Keratinocyte (primary cell): ENCODE measurements around the gene PACSIN2. TPM values are rescaled to one million over a fixed set of nuclear protein-coding genes. Genes with fewer than 3 reads are reported as not detected.
A peak's percentile ranks its signal among the peaks of the same experiment; 100 is the strongest.
"Not testable (repeated sequence)": the region's sequence is repeated elsewhere in the genome, so short reads cannot be mapped to it uniquely, and the experiment has no call there.

Source experiments
- DNase-seq: peaks from one replicate; pipeline ENCODE4 v3.0.0-alpha.2; 2011; ENCODE audit warnings: low read depth, missing footprints, low spot score
- FAIRE-seq: peaks from 2 replicates; lab custom pipeline; 2011; peaks lifted over from hg19 to GRCh38; lab: Jason Lieb, UNC
- H2AFZ ChIP-seq: 2 replicates; pipeline ENCODE4 v1.6.0; 2012; ENCODE audit warnings: low read length, control low read depth, inconsistent platforms; ENCODE audit not compliant: control insufficient read depth
- H3K27ac ChIP-seq: 2 replicates; pipeline ENCODE4 v1.5.1; 2011; ENCODE audit warnings: low read length; ENCODE audit not compliant: control insufficient read depth, insufficient read depth
- H3K27me3 ChIP-seq: 3 replicates; pipeline ENCODE4 v1.6.0; 2011; ENCODE audit warnings: low read length; ENCODE audit not compliant: control insufficient read depth, insufficient read depth; ENCODE audit errors: extremely low read depth
- H3K36me3 ChIP-seq, 2 experiments: 2 replicates in 1 of 2; 3 replicates in 1 of 2; pipeline ENCODE4 v1.5.1; 2011; ENCODE audit warnings: low read length in 2 of 2, mild to moderate bottlenecking in 1 of 2; ENCODE audit not compliant: control insufficient read depth in 2 of 2, insufficient read depth in 2 of 2; ENCODE audit errors: extremely low read depth in 1 of 2
- H3K4me1 ChIP-seq: 3 replicates; pipeline ENCODE4 v1.5.1; 2011; ENCODE audit warnings: low read length; ENCODE audit not compliant: control insufficient read depth, insufficient read depth; ENCODE audit errors: extremely low read depth
- H3K4me2 ChIP-seq: 3 replicates; pipeline ENCODE4 v1.6.0; 2011; ENCODE audit warnings: low read depth, low read length; ENCODE audit not compliant: control insufficient read depth, insufficient read depth; ENCODE audit errors: extremely low read depth
- H3K4me3 ChIP-seq, 3 experiments: fragments of 200-600 bp in 1 of 3; sonication (generic) in 1 of 3; 2 replicates in 2 of 3; 3 replicates in 1 of 3; pipeline ENCODE4 v1.5.1; 2011 to 2016; ENCODE audit warnings: low read length in 3 of 3, mild to moderate bottlenecking in 3 of 3, control low read depth in 2 of 3, inconsistent platforms in 1 of 3, low read depth in 1 of 3, mixed read lengths in 1 of 3, mixed run types in 1 of 3, moderate library complexity in 1 of 3; ENCODE audit not compliant: control insufficient read depth in 2 of 3, insufficient read depth in 2 of 3; ENCODE audit errors: extremely low read depth in 1 of 3
- H3K79me2 ChIP-seq: 2 replicates; pipeline ENCODE4 v1.6.0; 2012; ENCODE audit warnings: low read length; ENCODE audit not compliant: control insufficient read depth, insufficient read depth
- H3K9ac ChIP-seq: 3 replicates; pipeline ENCODE4 v1.6.0; 2011; ENCODE audit warnings: low read length; ENCODE audit not compliant: control insufficient read depth, insufficient read depth; ENCODE audit errors: extremely low read depth
- H3K9me1 ChIP-seq: 3 replicates; pipeline ENCODE4 v1.6.0; 2011; ENCODE audit warnings: low read length; ENCODE audit not compliant: control insufficient read depth, insufficient read depth; ENCODE audit errors: extremely low read depth
- H3K9me3 ChIP-seq: 2 replicates; pipeline ENCODE4 v1.5.1; 2012; ENCODE audit warnings: low read depth, low read length; ENCODE audit not compliant: control insufficient read depth
- H4K20me1 ChIP-seq: 3 replicates; pipeline ENCODE4 v1.6.0; 2011; ENCODE audit warnings: low read length; ENCODE audit not compliant: control insufficient read depth, insufficient read depth; ENCODE audit errors: extremely low read depth
- CTCF ChIP-seq, 3 experiments: IDR thresholded peaks in 1 of 3; conservative IDR thresholded peaks in 1 of 3; optimal IDR thresholded peaks in 1 of 3; 2 replicates in 2 of 3; 3 replicates in 1 of 3; pipeline versions ENCODE3 to v1.5.1; 2011; ENCODE audit warnings: low read length in 3 of 3, mild to moderate bottlenecking in 3 of 3, moderate library complexity in 2 of 3, control low read depth in 1 of 3, inconsistent platforms in 1 of 3; ENCODE audit not compliant: insufficient read depth in 2 of 3; ENCODE audit errors: extremely low read depth in 1 of 3
- EZH2 ChIP-seq: IDR thresholded peaks from one replicate; pipeline ENCODE4 v1.6.1; 2012; ENCODE audit warnings: inconsistent platforms, mild to moderate bottlenecking, low read length, moderate library complexity
- dilution Hi-C: fragments of 300-500 bp; cut with MboI; formaldehyde crosslinking; loops from one replicate; pipeline ENCODE4 v1.7.0; 2020; ENCODE audit warnings: low sequenced_read_pairs; ENCODE audit not compliant: extremely low pct_ligation_motif_present
- polyA plus RNA-seq, 5 experiments: library from polyadenylated mRNA; depleted of rRNA in 3 of 5; stranded (reverse) in 3 of 5; stranded (forward) in 1 of 5; unstranded in 1 of 5; fragments of >200 nt; gene quantifications; 1 replicate in 1 of 5; 2 replicates in 3 of 5; 3 replicates in 1 of 5; pipeline versions ENCODE4 v1.2.1 to v1.2.3, GENCODE V29; 2011 to 2012; ENCODE audit warnings: missing spikeins in 2 of 5, low read depth in 1 of 5, low replicate concordance in 1 of 5

PACSIN2 gene
- polyA plus RNA-seq, 1 donor (not counting 4 experiments of a cell fraction or from before 2014, with no cell fraction given): 55.5 TPM

GRCh38 chr22:43018615-43019014 lies 3.7 kb upstream of the PACSIN2 start:
- no peaks in the 10 kb centered on the region for H3K27me3 ChIP-seq
- no peaks in the 10 kb centered on the region for H3K36me3 ChIP-seq
- peak overlapping the region; percentile 36 for H3K27ac ChIP-seq
- H4K20me1 ChIP-seq: peaks cover 5% of the 10 kb centered on the region
- H2AFZ ChIP-seq: peak overlapping the region; percentile 24
- H3K4me2 ChIP-seq: no peak overlapping the region
- H3K79me2 ChIP-seq: peaks cover 11% of the 10 kb centered on the region
- DNase-seq (no peak), FAIRE-seq (peak; percentile 44)
- no peaks in the 10 kb centered on the region for H3K9me3 ChIP-seq
- dilution Hi-C loops: no loop called here
- H3K4me1 ChIP-seq: peaks cover 30% of the 10 kb centered on the region
- no peaks in the 10 kb centered on the region for H3K9me1 ChIP-seq
- TF ChIP-seq CTCF (optimal IDR thresholded peaks at IDR 0.05 in 1 of 3, IDR thresholded peaks at IDR 0.05 in 1 of 3, conservative IDR thresholded peaks at IDR 0.05 in 1 of 3; ENCODE audit: extremely low read depth in 1 of 3, insufficient read depth in 2 of 3, low read length in 3 of 3): no peak
- TF ChIP-seq EZH2: no peak
- no peak overlapping the region for H3K4me3 ChIP-seq
- no peak overlapping the region for H3K9ac ChIP-seq

GRCh38 chr22:43017525-43018460 lies 2.8 kb upstream of the PACSIN2 start:
- no peaks in the 10 kb centered on the region for H3K27me3 ChIP-seq
- FAIRE-seq: peak; percentile 5
- H3K4me1 ChIP-seq: peaks cover 35% of the 10 kb centered on the region
- H3K9me3 ChIP-seq: no peaks in the 10 kb centered on the region
- H3K9me1 ChIP-seq: no peaks in the 10 kb centered on the region
- dilution Hi-C loops: no loop called here
- H3K36me3 ChIP-seq: no peaks in the 10 kb centered on the region
- DNase-seq: no peak
- H3K79me2 ChIP-seq: peaks cover 19% of the 10 kb centered on the region
- H4K20me1 ChIP-seq: peaks cover 6% of the 10 kb centered on the region
- H3K4me3 ChIP-seq: no peak overlapping the region
- no peak overlapping the region for H3K9ac ChIP-seq
- H2AFZ ChIP-seq: no peak overlapping the region
- no peak overlapping the region for H3K4me2 ChIP-seq
- H3K27ac ChIP-seq: no peak overlapping the region
- no peak for TF ChIP-seq EZH2

- H3K27ac ChIP-seq, FAIRE-seq, H2AFZ ChIP-seq, H3K9me3 ChIP-seq, H4K20me1 ChIP-seq, dilution Hi-C loops, H3K4me3 ChIP-seq, H3K4me2 ChIP-seq, H3K9ac ChIP-seq, H3K36me3 ChIP-seq, DNase-seq, H3K27me3 ChIP-seq, H3K9me1 ChIP-seq: not testable (repeated sequence)
- H3K4me1 ChIP-seq: peaks cover 35% of the 10 kb centered on the region
- peaks cover 36% of the 10 kb centered on the region for H3K79me2 ChIP-seq
These were observed 1.2 kb upstream of the PACSIN2 start for GRCh38 chr22:43016150-43016549.
